22Rv1 (cell line): ENCODE measurements around the gene PURB.

ENCODE experiments used
- H3K27ac ChIP-seq: fragments of 450-650 bp; 2 replicates; pipeline ENCODE4 v1.5.1; 2017
- CTCF ChIP-seq: fragments of 450-650 bp; IDR thresholded peaks from 2 replicates; pipeline ENCODE4 v1.5.1; 2017; ENCODE audit warnings: mild to moderate bottlenecking
- ZFX ChIP-seq: fragments of 450-650 bp; IDR thresholded peaks from 2 replicates; pipeline ENCODE4 v1.6.1; 2017; ENCODE audit warnings: antibody characterized with exemption, borderline replicate concordance

Gene PURB

GRCh38 chr7:44838751-44839150, 46.6 kb downstream of the PURB start:
- H3K27ac ChIP-seq: no peak overlapping the region

GRCh38 chr7:44827567-44827966, 57.8 kb downstream of the PURB start:
- TF ChIP-seq ZFX (no peak), CTCF (no peak)
- H3K27ac ChIP-seq: no peak overlapping the region

More at GRCh38 chr7:44838751-44839150, 46.6 kb downstream of the PURB start:
- TF ChIP-seq CTCF (no peak), ZFX (no peak)
